Esophagus squamous epithelium (tissue), 4 donors: ENCODE results near the gene KL.

Experiments
- CTCF ChIP-seq, 6 experiments: fragments of 450-650 bp in 4 of 6; fragments of 200-600 bp in 2 of 6; sonication (generic) in 2 of 6; IDR thresholded peaks; one replicate each; pipeline ENCODE4 v1.5.1; 2016 to 2019; ENCODE audit warnings: antibody characterized with exemption in 6 of 6, mild to moderate bottlenecking in 4 of 6, moderate library complexity in 4 of 6
- POLR2A ChIP-seq, 4 donors: fragments of 450-650 bp; IDR thresholded peaks; one replicate each; pipeline ENCODE4 v1.6.1; 2017; ENCODE audit warnings: antibody characterized with exemption in 4 of 4, mild to moderate bottlenecking in 4 of 4, moderate library complexity in 3 of 4

DNA sequence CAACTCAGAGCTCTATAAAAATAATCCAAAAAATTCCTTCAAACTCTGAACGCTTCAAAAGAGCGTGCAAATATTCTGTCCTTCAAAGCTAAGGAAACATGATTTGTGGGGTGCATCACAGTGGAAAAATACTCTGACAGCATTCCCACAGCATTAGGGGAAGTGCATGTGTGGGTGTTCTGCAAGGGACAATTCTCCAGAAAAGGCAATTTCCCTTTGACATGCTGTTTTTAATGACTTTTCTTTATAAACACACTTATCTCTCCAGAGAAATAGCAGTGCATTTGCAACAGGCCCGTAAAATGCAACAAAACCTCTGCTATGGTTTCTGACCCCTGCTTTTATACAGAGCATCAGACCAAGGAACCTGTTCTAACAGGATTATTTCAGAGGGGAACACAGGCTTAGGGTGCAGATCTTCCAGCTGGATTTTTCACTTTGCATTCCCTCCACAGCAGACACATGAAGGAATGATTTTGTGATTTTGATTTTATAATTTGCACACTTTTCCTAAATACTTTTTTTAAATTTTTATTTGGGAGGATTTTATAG is 42.6 kb downstream of the KL start:
- TF ChIP-seq CTCF (IDR thresholded peaks at IDR 0.05): no peak
- no peak for TF ChIP-seq POLR2A (IDR thresholded peaks at IDR 0.05)
